Stimulated activated memory B cell treated with anti-CD40 and anti-IgM and Interleukin-4, amounts not matched to agents 10 μg/mL and 1 μg/mL and 100 μg/mL, for 72 hours (primary cell): ENCODE measurements around the gene RAB3GAP1.
"Not testable (repeated sequence)": the region's sequence is repeated elsewhere in the genome, so short reads cannot be mapped to it uniquely, and the experiment has no call there.

Experiments used
- ATAC-seq: fragments of 150-1000 bp; cut with Tn5 transposase; 2 replicates; pipeline ENCODE4 v1.10.0; 2021
- H3K27ac Mint-ChIP-seq: one replicate; pipeline ENCODE4 v1.8.0; 2022; ENCODE audit warnings: mild to moderate bottlenecking, mixed read lengths
- H3K27me3 Mint-ChIP-seq: one replicate; pipeline ENCODE4 v1.8.0; 2022; ENCODE audit warnings: mixed read lengths
- H3K36me3 Mint-ChIP-seq: one replicate; pipeline ENCODE4 v1.8.0; 2022; ENCODE audit warnings: mixed read lengths
- H3K4me1 Mint-ChIP-seq: one replicate; pipeline ENCODE4 v1.8.0; 2022; ENCODE audit warnings: mixed read lengths
- H3K4me3 Mint-ChIP-seq: one replicate; pipeline ENCODE4 v1.8.0; 2022; ENCODE audit warnings: mild to moderate bottlenecking, moderate library complexity, mixed read lengths
- H3K9me3 Mint-ChIP-seq: one replicate; pipeline ENCODE4 v1.8.0; 2022; ENCODE audit warnings: mixed read lengths

The RAB3GAP1 gene

GRCh38 chr2:135052042-135052876, at the start of gene RAB3GAP1:
Gene RAB3GAP1, plus strand, starts transcription at chr2:135052292. Its CDS starts 16 bp downstream, at chr2:135052308.
- H3K27ac Mint-ChIP-seq: peak within 1 kb of the TSS; percentile 100
- peak; percentile 94 for ATAC-seq
- H3K4me3 Mint-ChIP-seq: peak within 1 kb of the TSS; percentile 99
- H3K36me3 Mint-ChIP-seq: peaks cover 20% of the 10 kb centered on the region
- H3K4me1 Mint-ChIP-seq: peaks cover 26% of the 10 kb centered on the region
- no peaks in the 10 kb centered on the region for H3K9me3 Mint-ChIP-seq
- no peaks in the 10 kb centered on the region for H3K27me3 Mint-ChIP-seq

- no peak overlapping the region for H3K4me3 Mint-ChIP-seq
- no peak for ATAC-seq
- no peaks in the 10 kb centered on the region for H3K36me3 Mint-ChIP-seq
- peaks cover 6% of the 10 kb centered on the region for H3K4me1 Mint-ChIP-seq
- no peak overlapping the region for H3K27ac Mint-ChIP-seq
- peaks cover 33% of the 10 kb centered on the region for H3K27me3 Mint-ChIP-seq
- H3K9me3 Mint-ChIP-seq: no peaks in the 10 kb centered on the region
Observed at GRCh38 chr2:135002836-135003235, 49.3 kb upstream of the RAB3GAP1 start.

- no peak overlapping the region for H3K4me3 Mint-ChIP-seq
- H3K27ac Mint-ChIP-seq: no peak overlapping the region
- H3K4me1 Mint-ChIP-seq: peaks cover 6% of the 10 kb centered on the region
- H3K27me3 Mint-ChIP-seq: peaks cover 44% of the 10 kb centered on the region
- no peaks in the 10 kb centered on the region for H3K9me3 Mint-ChIP-seq
- ATAC-seq: peak; percentile 91
- H3K36me3 Mint-ChIP-seq: no peaks in the 10 kb centered on the region
Observed at GRCh38 chr2:135004005-135004746, 47.9 kb upstream of the RAB3GAP1 start.

GRCh38 chr2:135005753-135006152, 46.3 kb upstream of the RAB3GAP1 start:
- no peaks in the 10 kb centered on the region for H3K9me3 Mint-ChIP-seq
- peaks cover 6% of the 10 kb centered on the region for H3K4me1 Mint-ChIP-seq
- no peaks in the 10 kb centered on the region for H3K36me3 Mint-ChIP-seq
- ATAC-seq: no peak
- H3K4me3 Mint-ChIP-seq: no peak overlapping the region
- no peak overlapping the region for H3K27ac Mint-ChIP-seq
- H3K27me3 Mint-ChIP-seq: peaks cover 54% of the 10 kb centered on the region

- Mint-ChIP-seq H3K27ac (no peak overlapping the region), H3K27me3 (peaks cover 63% of the 10 kb centered on the region), H3K36me3 (no peaks in the 10 kb centered on the region), H3K4me3 (no peak overlapping the region), H3K4me1 (peaks cover 3% of the 10 kb centered on the region), H3K9me3 (no peaks in the 10 kb centered on the region)
- no peak for ATAC-seq
Observed at GRCh38 chr2:135009339-135009738, 42.8 kb upstream of the RAB3GAP1 start.

GRCh38 chr2:135010200-135010942, 41.7 kb upstream of the RAB3GAP1 start:
- Mint-ChIP-seq H3K27ac (no peak overlapping the region), H3K4me3 (no peak overlapping the region), H3K4me1 (no peaks in the 10 kb centered on the region), H3K9me3 (no peaks in the 10 kb centered on the region), H3K36me3 (no peaks in the 10 kb centered on the region), H3K27me3 (peaks cover 65% of the 10 kb centered on the region)
- no peak for ATAC-seq

GRCh38 chr2:135011633-135012032, 40.5 kb upstream of the RAB3GAP1 start:
- no peaks in the 10 kb centered on the region for H3K4me1 Mint-ChIP-seq
- H3K27me3 Mint-ChIP-seq: peaks cover 60% of the 10 kb centered on the region
- H3K36me3 Mint-ChIP-seq: no peaks in the 10 kb centered on the region

GRCh38 chr2:135021618-135022017, 30.5 kb upstream of the RAB3GAP1 start:
- Mint-ChIP-seq H3K27ac (no peak overlapping the region), H3K9me3 (peaks cover 2% of the 10 kb centered on the region), H3K4me1 (peaks cover 8% of the 10 kb centered on the region), H3K27me3 (peaks cover under 1% of the 10 kb centered on the region), H3K4me3 (no peak overlapping the region), H3K36me3 (no peaks in the 10 kb centered on the region)
- no peak for ATAC-seq

More at GRCh38 chr2:135011633-135012032, 40.5 kb upstream of the RAB3GAP1 start:
- no peak for ATAC-seq
- Mint-ChIP-seq H3K4me3 (no peak overlapping the region), H3K27ac (no peak overlapping the region), H3K9me3 (no peaks in the 10 kb centered on the region)

GRCh38 chr2:135022952-135023880, 28.9 kb upstream of the RAB3GAP1 start:
- peaks cover 10% of the 10 kb centered on the region for H3K27me3 Mint-ChIP-seq
- H3K4me3 Mint-ChIP-seq: no peak overlapping the region
- peaks cover 2% of the 10 kb centered on the region for H3K9me3 Mint-ChIP-seq
- no peaks in the 10 kb centered on the region for H3K36me3 Mint-ChIP-seq
- peaks cover 8% of the 10 kb centered on the region for H3K4me1 Mint-ChIP-seq
- no peak for ATAC-seq
- H3K27ac Mint-ChIP-seq: no peak overlapping the region

- H3K27me3 Mint-ChIP-seq: peaks cover 10% of the 10 kb centered on the region
- peaks cover 2% of the 10 kb centered on the region for H3K9me3 Mint-ChIP-seq
- no peaks in the 10 kb centered on the region for H3K36me3 Mint-ChIP-seq
- no peak overlapping the region for H3K27ac Mint-ChIP-seq
- no peak overlapping the region for H3K4me3 Mint-ChIP-seq
- peak; percentile 54 for ATAC-seq
- H3K4me1 Mint-ChIP-seq: peaks cover 8% of the 10 kb centered on the region
Observed at GRCh38 chr2:135023886-135024485, 28.1 kb upstream of the RAB3GAP1 start.

- H3K9me3 Mint-ChIP-seq: no peaks in the 10 kb centered on the region
- H3K27me3 Mint-ChIP-seq: peaks cover 10% of the 10 kb centered on the region
- ATAC-seq: no peak
- no peaks in the 10 kb centered on the region for H3K4me1 Mint-ChIP-seq
- H3K27ac Mint-ChIP-seq: no peak overlapping the region
- H3K4me3 Mint-ChIP-seq: no peak overlapping the region
- no peaks in the 10 kb centered on the region for H3K36me3 Mint-ChIP-seq
Observed at GRCh38 chr2:135029481-135030134, 22.5 kb upstream of the RAB3GAP1 start.

- Mint-ChIP-seq H3K36me3 (no peaks in the 10 kb centered on the region), H3K4me3 (no peak overlapping the region), H3K27ac (no peak overlapping the region), H3K27me3 (peaks cover 10% of the 10 kb centered on the region), H3K9me3 (no peaks in the 10 kb centered on the region), H3K4me1 (no peaks in the 10 kb centered on the region)
- ATAC-seq: no peak
Observed at GRCh38 chr2:135030826-135031225, 21.3 kb upstream of the RAB3GAP1 start.

GRCh38 chr2:135033216-135033615, 18.9 kb upstream of the RAB3GAP1 start:
- H3K36me3 Mint-ChIP-seq, H3K9me3 Mint-ChIP-seq, H3K4me3 Mint-ChIP-seq, H3K27ac Mint-ChIP-seq, H3K27me3 Mint-ChIP-seq, H3K4me1 Mint-ChIP-seq, ATAC-seq: not testable (repeated sequence)

GRCh38 chr2:135037831-135038230, 14.3 kb upstream of the RAB3GAP1 start:
- Mint-ChIP-seq H3K27ac (no peak overlapping the region), H3K4me3 (no peak overlapping the region), H3K36me3 (no peaks in the 10 kb centered on the region), H3K4me1 (no peaks in the 10 kb centered on the region), H3K27me3 (peaks cover 9% of the 10 kb centered on the region), H3K9me3 (no peaks in the 10 kb centered on the region)
- no peak for ATAC-seq
